Endothelial cell of umbilical vein (primary cell): ENCODE results near the gene HENMT1.

Source experiments
- EZH2 ChIP-seq: IDR thresholded peaks from 2 replicates; pipeline ENCODE4 v1.6.1; 2012; ENCODE audit warnings: borderline replicate concordance, low read depth, mild to moderate bottlenecking, moderate library complexity, low read length, inconsistent platforms; ENCODE audit not compliant: severe bottlenecking
- TF ChIP-seq, protein P1 (sequence below), 2 donors: IDR thresholded peaks; 1 replicate in 1 of 2; 2 replicates in 1 of 2; pipeline ENCODE4 v1.5.1; 2011; ENCODE audit warnings: low read length in 2 of 2, mild to moderate bottlenecking in 2 of 2, moderate library complexity in 2 of 2, control low read depth in 1 of 2, inconsistent platforms in 1 of 2, low read depth in 1 of 2; ENCODE audit not compliant: insufficient read depth in 1 of 2; ENCODE audit errors: extremely low read depth in 1 of 2

DNA sequence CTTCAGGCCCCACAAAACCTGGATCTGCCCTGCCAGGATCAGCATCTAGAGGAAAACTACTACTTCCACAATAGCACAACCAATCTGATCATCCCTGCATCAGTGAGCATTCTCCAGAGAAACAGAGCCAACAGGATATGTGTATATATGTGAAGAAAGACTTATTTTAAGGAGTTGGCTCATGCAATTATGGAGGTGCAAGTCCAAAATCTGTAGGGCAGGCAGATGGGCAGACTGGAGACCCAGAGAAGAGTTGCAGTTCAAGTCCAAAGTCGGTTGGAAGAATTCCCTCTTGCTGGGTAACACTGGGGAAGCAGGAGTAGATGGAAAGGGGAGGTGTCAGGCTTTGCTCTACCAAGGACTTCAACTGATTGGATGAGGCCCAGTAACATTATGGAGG lies 4.9 kb upstream of the HENMT1 start:
- TF ChIP-seq EZH2: no peak
- TF ChIP-seq, protein P1, sequence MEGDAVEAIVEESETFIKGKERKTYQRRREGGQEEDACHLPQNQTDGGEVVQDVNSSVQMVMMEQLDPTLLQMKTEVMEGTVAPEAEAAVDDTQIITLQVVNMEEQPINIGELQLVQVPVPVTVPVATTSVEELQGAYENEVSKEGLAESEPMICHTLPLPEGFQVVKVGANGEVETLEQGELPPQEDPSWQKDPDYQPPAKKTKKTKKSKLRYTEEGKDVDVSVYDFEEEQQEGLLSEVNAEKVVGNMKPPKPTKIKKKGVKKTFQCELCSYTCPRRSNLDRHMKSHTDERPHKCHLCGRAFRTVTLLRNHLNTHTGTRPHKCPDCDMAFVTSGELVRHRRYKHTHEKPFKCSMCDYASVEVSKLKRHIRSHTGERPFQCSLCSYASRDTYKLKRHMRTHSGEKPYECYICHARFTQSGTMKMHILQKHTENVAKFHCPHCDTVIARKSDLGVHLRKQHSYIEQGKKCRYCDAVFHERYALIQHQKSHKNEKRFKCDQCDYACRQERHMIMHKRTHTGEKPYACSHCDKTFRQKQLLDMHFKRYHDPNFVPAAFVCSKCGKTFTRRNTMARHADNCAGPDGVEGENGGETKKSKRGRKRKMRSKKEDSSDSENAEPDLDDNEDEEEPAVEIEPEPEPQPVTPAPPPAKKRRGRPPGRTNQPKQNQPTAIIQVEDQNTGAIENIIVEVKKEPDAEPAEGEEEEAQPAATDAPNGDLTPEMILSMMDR (IDR thresholded peaks at IDR 0.05; ENCODE audit: extremely low read depth in 1 of 2, insufficient read depth in 1 of 2, low read depth in 1 of 2, low read length in 2 of 2): no peak
